K562 (cell line): ENCODE results near the gene EDA. TPM values are rescaled to one million over a fixed set of nuclear protein-coding genes. Genes with fewer than 3 reads are reported as not detected.

Source experiments
- ATF6 ChIP-seq: sonication (generic); formaldehyde crosslinking; IDR thresholded peaks from 2 replicates; pipeline ENCODE4 v1.4.0; 2020; ENCODE audit warnings: mild to moderate bottlenecking, missing genetic modification reagents
- BACH1 ChIP-seq: fragments of 200-800 bp; sonication (Bioruptor generic); IDR thresholded peaks from 2 replicates; pipeline ENCODE4 v1.6.1; 2016; ENCODE audit warnings: missing genetic modification characterization, missing compliant biosample characterization
- ELK3 ChIP-seq: fragments of 450-650 bp; formaldehyde crosslinking; IDR thresholded peaks from 2 replicates; pipeline ENCODE4 v1.4.0; 2020; ENCODE audit warnings: mild to moderate bottlenecking
- HEY1 ChIP-seq: fragments of 250-450 bp; sonication (Bioruptor Pico); IDR thresholded peaks from 2 replicates; pipeline ENCODE4 v1.5.0; 2020; ENCODE audit warnings: mild to moderate bottlenecking, moderate library complexity, borderline replicate concordance
- NELFE ChIP-seq: IDR thresholded peaks from 2 replicates; pipeline ENCODE4 v1.6.1; 2011; ENCODE audit warnings: mild to moderate bottlenecking; ENCODE audit not compliant: insufficient read depth, insufficient read length
- PYGO2 ChIP-seq: fragments of 450-650 bp; IDR thresholded peaks from 2 replicates; pipeline ENCODE4 v1.6.1; 2016; ENCODE audit warnings: mild to moderate bottlenecking, missing genetic modification characterization, moderate library complexity, missing compliant biosample characterization
- ZBTB34 ChIP-seq: fragments of 250-450 bp; sonication (Bioruptor Pico); IDR thresholded peaks from 2 replicates; pipeline ENCODE4 v1.8.0; 2021; ENCODE audit warnings: mild to moderate bottlenecking, moderate library complexity
- ZHX1 ChIP-seq: fragments of 150-350 bp; conservative IDR thresholded peaks from 2 replicates; pipeline ENCODE4 v1.6.1; 2014; ENCODE audit warnings: low read length
- ZKSCAN8 ChIP-seq: fragments of 200-800 bp; sonication (Bioruptor generic); IDR thresholded peaks from 2 replicates; pipeline ENCODE4 v1.6.1; 2016; ENCODE audit warnings: missing genetic modification characterization, missing compliant biosample characterization
- ZNF263 ChIP-seq: sonication (generic); formaldehyde crosslinking; IDR thresholded peaks from 2 replicates; pipeline ENCODE4 v1.8.0; 2022; ENCODE audit warnings: mild to moderate bottlenecking, missing genetic modification reagents, borderline replicate concordance
- ZNF436 ChIP-seq: fragments of 250-450, 450-650 bp; sonication (Bioruptor Pico); formaldehyde crosslinking; IDR thresholded peaks from 2 replicates; pipeline ENCODE4 v1.7.0; 2020; ENCODE audit warnings: mild to moderate bottlenecking
- polyA plus RNA-seq, 8 experiments: library from polyadenylated mRNA; depleted of rRNA in 4 of 8; stranded (reverse) in 5 of 8; unstranded in 3 of 8; fragments of >200 nt; fragmentation: Nextera tagmentation in 2 of 8; fragmentation: Illumina TruSeq in 1 of 8; extraction: Ambion mirVana in 2 of 8; extraction: Trizol in 1 of 8; gene quantifications; 2 replicates each; pipeline versions ENCODE4 v1.2.1 to v1.2.3, GENCODE V29; 2011 to 2014; ENCODE audit warnings: inconsistent platforms in 1 of 8, missing spikeins in 1 of 8
- total RNA-seq, 7 experiments: library from RNA; depleted of rRNA in 6 of 7; stranded (reverse); fragments of >200 nt in 6 of 7; fragmentation: Illumina TruSeq in 2 of 7; extraction: Trizol in 2 of 7; gene quantifications; 2 replicates each; pipeline versions ENCODE4 v1.2.1 to v1.2.3, GENCODE V29; 2011 to 2021; ENCODE audit warnings: low replicate concordance in 1 of 7

Gene EDA
- total and polyA plus RNA-seq, 9 of the 15 experiments (the other 6 are each of a cell fraction or from before 2014, with no cell fraction given), result 0.03 to 0.40 (median 0.07) TPM

GRCh38 chrX:70066646-70067045, 450.7 kb downstream of the EDA start (continued):
- TF ChIP-seq ZHX1, result no peak
- TF ChIP-seq ZNF263 (CRISPR knock-in tag), result no peak
- no peak for TF ChIP-seq ZBTB34 (CRISPR knock-in tag)
- TF ChIP-seq NELFE, result no peak
- no peak for TF ChIP-seq BACH1
- no peak for TF ChIP-seq HEY1 (CRISPR knock-in tag)
- no peak for TF ChIP-seq ATF6 (CRISPR knock-in tag)
- TF ChIP-seq PYGO2 (tag), result no peak
- TF ChIP-seq ZNF436 (CRISPR knock-in tag), result no peak
- no peak for TF ChIP-seq ELK3 (CRISPR knock-in tag)
- TF ChIP-seq ZKSCAN8 (CRISPR knock-in tag), result no peak
- TF ChIP-seq, all 486 proteins: peak for 0
